GM19372 (cell line): ENCODE data around the gene HOOK1.
"Not testable (repeated sequence)": the region's sequence is repeated elsewhere in the genome, so short reads cannot be mapped to it uniquely, and the experiment has no call there.

ENCODE experiments used
- ATAC-seq: cut with Tn5 transposase; IDR thresholded peaks from one replicate; pipeline ENCODE4 v1.9.1; 2021; ENCODE audit warnings: mild to moderate bottlenecking, low read depth, moderate library complexity; ENCODE audit not compliant: unreplicated experiment

Gene HOOK1

GRCh38 chr1:59819566-59820438 lies 5.1 kb downstream of the HOOK1 start:
- no peak for ATAC-seq

- no peak for ATAC-seq
Measured at GRCh38 chr1:59827055-59827643, 12.4 kb downstream of the HOOK1 start.

DNA sequence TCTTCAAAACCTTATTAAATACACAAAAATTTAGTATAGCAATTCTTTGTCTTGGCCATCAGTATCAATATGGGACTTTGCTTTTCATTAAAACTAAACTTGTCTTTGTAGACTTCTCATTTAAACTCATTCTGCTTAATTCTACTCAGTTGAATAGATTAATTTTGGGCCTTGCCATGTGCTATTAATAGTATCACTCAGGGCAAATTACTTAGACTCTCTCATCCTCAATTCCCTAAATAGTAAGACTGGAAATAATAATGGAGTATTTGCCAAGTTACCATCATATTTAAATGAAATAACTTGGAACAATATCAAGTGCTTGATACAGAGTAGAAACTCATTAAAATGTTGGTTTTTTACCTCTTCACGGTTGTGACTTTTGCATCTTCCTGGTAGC lies 13.4 kb downstream of the HOOK1 start:
- no peak for ATAC-seq

- ATAC-seq, result no peak
Measured at GRCh38 chr1:59831529-59831928, 16.8 kb downstream of the HOOK1 start.

DNA sequence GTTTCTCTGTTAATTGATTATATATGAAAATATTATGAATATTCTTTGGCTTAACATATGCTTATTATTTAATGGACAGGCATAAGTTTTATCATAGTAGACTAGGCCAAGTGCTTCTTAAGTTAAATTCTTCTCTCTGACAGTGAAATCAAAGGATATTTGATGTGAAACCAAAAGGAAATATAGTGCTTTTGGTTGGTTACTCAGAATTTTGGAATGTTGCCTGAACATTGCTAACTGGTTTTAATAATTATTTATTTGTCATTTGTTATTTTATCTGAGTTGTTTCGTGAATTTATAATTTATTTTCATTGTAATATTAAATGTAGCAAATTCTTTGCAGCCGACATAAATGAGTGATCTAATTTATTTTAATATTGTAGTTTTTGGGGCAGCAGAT lies 18.3 kb downstream of the HOOK1 start:
- no peak for ATAC-seq

GRCh38 chr1:59833991-59834390 lies 19.2 kb downstream of the HOOK1 start:
- no peak for ATAC-seq

DNA sequence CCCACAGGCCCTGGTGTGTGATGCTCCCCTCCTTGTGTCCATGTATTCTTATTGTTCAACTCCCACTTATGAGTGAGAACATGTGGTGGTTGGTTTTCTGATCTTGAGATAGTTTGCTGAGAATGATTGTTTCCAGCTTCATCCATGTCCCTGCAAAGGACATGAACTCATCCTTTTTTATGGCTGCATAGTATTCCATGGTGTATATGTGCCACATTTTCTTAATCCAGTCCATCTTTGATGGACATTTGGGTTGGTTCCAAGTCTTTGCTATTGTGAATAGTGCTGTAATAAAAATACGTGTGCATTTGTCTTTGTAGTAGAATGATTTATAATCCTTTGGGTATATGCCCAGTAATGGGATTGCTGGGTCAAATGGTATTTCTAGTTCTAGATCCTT lies 23.1 kb downstream of the HOOK1 start:
- ATAC-seq, result not testable (repeated sequence)

DNA sequence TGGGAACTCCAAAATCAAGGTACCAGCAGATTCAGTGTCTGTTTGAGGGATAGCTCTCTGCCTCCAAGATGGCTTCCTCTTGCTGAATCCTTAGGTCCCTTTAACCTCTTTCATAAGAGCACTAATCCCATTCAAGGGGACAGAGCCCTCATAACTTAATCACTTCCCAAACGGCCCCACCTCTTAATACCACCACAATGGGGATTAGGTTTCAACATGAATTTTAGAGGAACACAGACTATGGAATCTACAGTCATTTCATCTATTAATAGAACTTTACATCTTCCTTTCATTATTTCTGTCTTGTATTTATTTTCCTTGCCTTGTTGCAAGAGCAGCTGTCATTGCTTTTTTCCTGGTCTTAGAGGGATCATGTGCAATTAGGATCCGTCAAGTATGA lies 30.3 kb downstream of the HOOK1 start:
- ATAC-seq, result no peak

DNA sequence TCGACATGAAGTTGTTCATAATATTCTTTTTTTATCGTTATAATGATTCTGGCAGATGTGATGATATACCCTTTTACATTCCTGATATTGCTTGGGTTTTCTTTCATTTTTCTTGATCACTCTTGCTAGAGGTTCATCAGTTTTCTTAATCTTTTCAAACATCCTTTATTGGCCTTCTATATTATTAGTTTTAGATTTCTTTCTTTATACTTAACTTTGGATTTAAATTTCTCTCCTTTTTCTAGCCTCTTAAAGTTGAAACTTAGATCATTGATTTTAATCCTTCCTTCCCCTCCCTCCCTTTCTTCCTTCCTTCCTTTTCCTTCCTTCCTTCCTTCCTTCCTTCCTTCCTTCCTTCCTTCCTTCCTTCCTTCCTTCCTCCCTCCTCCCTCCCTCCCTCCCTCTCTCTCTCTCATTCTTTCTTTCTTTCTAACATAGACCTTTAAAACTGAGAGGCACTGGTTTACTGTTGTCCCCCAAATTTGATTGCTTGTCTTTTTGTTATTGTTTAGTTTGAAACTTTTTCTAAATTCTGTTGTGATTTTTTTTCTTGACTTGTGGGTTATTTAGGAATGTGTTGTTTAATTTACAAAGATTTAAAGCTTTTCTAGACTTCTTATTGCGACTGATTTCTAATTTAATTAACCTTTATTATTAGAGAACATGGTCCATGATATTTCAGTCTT lies 31.6 kb downstream of the HOOK1 start:
- no peak for ATAC-seq

DNA sequence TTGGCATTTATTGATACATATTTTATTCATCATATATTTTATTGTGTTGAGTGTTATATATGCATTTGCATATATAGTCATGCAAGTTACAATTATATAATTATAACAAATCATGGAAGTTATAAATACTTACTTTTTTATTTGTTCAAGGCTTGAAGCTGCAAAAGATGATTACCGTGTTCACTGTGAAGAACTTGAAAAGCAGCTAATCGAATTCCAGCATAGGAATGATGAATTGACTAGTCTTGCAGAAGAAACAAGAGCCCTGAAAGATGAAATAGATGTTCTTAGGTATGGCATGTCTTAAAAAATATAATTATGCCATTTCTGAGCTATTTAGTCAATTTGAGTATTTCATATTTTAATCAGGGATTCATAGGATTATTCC lies 32.1 kb downstream of the HOOK1 start:
- no peak for ATAC-seq

DNA sequence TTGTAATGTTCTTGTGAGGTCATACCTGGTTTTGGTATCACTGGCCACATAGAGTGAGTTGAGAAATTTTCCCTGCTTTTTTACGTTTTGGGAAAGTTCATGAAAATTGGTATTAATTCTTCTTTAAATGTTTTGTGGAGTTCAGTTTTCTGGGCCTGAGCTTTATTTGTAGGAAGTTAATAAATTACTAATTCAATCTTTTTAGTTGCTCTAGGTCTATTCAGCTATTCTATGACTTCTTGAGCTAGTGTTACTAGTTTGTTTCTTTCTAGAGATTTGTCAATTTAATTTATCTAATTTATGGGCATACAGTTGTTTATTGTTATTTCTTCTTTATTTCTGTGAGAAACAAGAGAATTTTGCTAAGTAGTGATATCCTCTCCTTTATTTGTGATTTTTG lies 37.4 kb downstream of the HOOK1 start:
- no peak for ATAC-seq

DNA sequence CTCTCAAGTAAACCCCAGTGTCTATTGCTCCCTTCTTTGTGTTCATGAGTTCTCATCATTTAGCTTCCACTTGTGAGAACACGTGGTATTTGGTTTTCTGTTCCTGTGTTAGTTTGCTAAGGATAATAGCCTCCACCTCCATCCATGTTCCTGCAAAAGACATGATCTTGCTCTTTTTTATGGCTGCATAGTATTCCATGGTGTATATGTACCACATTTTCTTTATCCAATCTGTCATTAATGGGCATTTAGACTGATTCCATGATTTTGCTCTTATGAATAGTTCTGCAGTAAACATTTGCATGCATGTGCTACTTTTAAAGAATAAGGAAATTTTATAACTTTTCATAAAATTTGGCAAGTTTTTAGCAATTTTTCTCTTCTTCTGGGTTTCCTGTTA lies 40.5 kb downstream of the HOOK1 start:
- not testable (repeated sequence) for ATAC-seq

DNA sequence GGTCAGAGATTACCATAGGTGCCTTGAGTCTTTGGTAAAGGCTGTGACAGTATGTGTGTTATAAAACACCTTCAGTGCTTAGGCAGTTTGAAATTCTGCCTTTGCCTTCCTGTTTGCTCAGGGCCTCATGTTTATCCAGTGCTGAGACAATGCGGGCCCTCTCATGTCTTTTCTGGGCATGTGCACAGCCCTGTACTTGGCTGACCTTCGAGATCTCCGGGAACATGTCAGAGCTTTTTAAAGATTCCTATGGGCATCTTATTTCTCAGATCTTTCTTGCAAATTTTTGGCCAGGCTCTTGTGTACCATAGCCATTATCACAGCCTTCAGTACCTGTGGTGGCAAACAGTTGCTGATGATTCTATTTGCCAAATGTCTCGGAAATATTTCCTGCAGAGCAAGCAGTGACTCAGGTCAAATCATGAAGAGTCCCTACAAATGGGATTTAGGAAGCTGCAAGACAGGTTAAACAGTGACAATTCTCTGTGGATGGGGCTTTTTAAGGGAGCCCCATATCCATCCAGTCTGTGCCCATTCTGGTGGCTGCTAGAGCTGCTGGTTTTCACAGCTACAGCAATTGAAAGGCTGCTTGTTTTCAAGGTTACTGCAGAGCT lies 42.1 kb downstream of the HOOK1 start:
- no peak for ATAC-seq

DNA sequence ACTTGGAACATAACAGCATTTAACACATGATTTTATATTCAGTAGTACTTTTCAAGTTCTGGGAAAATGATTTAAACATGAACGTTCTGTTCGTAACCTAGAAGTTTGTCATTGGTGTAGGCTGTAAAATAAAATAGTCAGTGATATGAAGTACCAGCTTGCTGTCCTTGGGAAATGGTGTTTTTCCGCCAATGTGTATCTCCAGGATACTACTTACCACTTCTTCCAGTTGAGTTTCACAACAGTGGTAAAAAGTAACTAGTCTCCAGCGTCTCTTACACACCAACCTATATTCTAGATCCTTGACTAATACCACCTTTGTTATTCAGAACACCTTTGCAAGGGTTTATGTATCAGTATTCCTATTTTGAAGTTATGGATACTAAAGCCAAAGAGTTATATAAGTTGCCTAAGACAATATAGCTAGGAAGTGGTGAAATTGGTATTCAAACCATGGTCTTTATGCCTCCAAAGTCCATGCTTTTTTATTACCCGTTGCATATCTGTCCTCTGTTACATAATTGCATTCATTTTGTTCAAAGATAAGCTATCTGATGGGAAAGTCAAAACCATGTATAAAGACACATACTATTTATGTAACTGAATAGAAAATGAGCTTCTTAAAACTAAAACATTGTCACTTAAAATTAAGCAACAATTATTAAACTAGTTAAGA lies 43.1 kb downstream of the HOOK1 start:
- ATAC-seq, result no peak

- ATAC-seq, result no peak
Measured at GRCh38 chr1:59866462-59866861, 51.7 kb downstream of the HOOK1 start.

DNA sequence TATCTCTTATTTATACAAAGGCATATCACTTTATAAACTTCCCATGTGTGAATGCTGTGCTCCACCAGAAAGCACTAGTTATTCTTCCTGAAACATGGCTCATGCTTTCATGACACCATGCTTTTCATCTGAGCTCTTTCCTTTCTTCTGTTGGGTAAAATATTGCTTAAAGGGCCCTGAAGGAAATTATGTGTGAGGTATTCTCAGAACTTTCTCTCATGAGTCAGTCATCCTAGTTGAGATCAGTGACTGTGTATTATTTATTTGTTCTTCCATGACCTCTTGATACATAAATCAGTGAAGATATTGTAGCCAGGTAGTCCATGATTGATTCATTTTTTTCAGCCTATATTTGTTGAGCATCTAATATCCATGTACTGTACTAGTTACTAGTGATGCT lies 57.0 kb downstream of the HOOK1 start:
- no peak for ATAC-seq

DNA sequence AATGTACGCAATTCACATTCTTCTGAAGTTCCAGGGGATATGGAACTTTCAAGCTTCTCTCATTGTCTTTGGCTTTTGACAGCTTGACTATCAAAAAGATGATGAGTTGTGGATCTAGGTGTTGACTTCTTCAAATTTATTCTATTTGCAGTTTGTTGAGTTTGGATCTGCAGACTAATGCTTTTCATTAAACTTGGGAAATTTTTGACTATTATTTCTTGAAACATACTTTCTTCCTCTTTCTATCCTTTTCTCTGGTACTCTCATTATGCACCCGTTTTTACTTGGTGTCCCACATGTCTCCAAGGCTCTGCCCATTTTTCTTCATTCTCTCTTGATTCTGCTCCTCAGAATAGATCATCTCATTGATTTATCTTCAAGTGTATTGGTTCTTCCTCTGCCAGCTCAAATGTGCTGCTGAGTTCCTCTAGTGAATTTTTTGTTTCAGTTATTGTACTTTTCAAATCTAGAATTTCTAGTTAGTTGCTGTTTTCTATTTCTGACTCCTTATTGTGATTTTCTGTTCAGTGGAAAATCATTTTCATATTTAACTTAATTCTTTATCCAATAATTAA lies 62.4 kb downstream of the HOOK1 start:
- no peak for ATAC-seq

- no peak for ATAC-seq
Measured at GRCh38 chr1:59878370-59878769, 63.6 kb downstream of the HOOK1 start.

GRCh38 chr1:59879574-59879973 lies 64.8 kb downstream of the HOOK1 start:
- no peak for ATAC-seq

- ATAC-seq, result no peak
Measured at GRCh38 chr1:59879996-59880505, 65.3 kb downstream of the HOOK1 start.
